Suprapubic skin (tissue), 3 donors: ENCODE results near the gene PDE11A.

Source experiments
- CTCF ChIP-seq, 2 donors: fragments of 200-600 bp in 1 of 2; fragments of 450-650 bp in 1 of 2; sonication (generic) in 1 of 2; IDR thresholded peaks; one replicate each; pipeline ENCODE4 v1.5.1; 2016 to 2019; ENCODE audit warnings: antibody characterized with exemption in 2 of 2, mild to moderate bottlenecking in 1 of 2, moderate library complexity in 1 of 2
- EP300 ChIP-seq: sonication (generic); formaldehyde crosslinking; IDR thresholded peaks from one replicate; pipeline ENCODE4 v1.6.1; 2017; ENCODE audit warnings: antibody characterized with exemption

GRCh38 chr2:177714704-177715103 is 357.9 kb downstream of the PDE11A start:
- TF ChIP-seq CTCF (IDR thresholded peaks at IDR 0.05) (no peak), EP300 (no peak)
